Loucy (cell line): ENCODE measurements around the gene TRMO.

ENCODE experiments used
- H2AFZ ChIP-seq: fragments of 200-600 bp; sonication (generic); 2 replicates; pipeline ENCODE4 v1.6.0; 2016; ENCODE audit warnings: antibody characterized with exemption, mild to moderate bottlenecking, low read length, moderate library complexity
- H3F3A ChIP-seq: fragments of 200-600 bp; 2 replicates; pipeline ENCODE4 v1.6.0; 2016; ENCODE audit warnings: antibody characterized with exemption, low read depth, mild to moderate bottlenecking
- H3K27me3 ChIP-seq: fragments of 200-600 bp; sonication (generic); 2 replicates; pipeline ENCODE4 v1.6.1; 2014; ENCODE audit warnings: low read length, mild to moderate bottlenecking; ENCODE audit not compliant: insufficient read depth, poor library complexity, severe bottlenecking
- H3K36me3 ChIP-seq: fragments of 200-600 bp; sonication (generic); 2 replicates; pipeline ENCODE4 v1.6.1; 2016; ENCODE audit warnings: low read length; ENCODE audit not compliant: insufficient read depth
- H3K4me1 ChIP-seq: fragments of 200-600 bp; sonication (generic); 2 replicates; pipeline ENCODE4 v1.5.1; 2014; ENCODE audit warnings: low read length, mild to moderate bottlenecking; ENCODE audit not compliant: insufficient read depth, poor library complexity, severe bottlenecking
- H3K4me2 ChIP-seq: fragments of 200-600 bp; sonication (generic); 2 replicates; pipeline ENCODE4 v1.6.0; 2014; ENCODE audit warnings: antibody characterized with exemption, low read length, low read depth, mild to moderate bottlenecking; ENCODE audit not compliant: poor library complexity, severe bottlenecking
- H3K4me3 ChIP-seq: fragments of 200-600 bp; sonication (generic); 2 replicates; pipeline ENCODE4 v1.5.1; 2014; ENCODE audit warnings: low read length, mild to moderate bottlenecking, mixed read lengths; ENCODE audit not compliant: poor library complexity, severe bottlenecking
- H3K79me2 ChIP-seq: fragments of 200-600 bp; sonication (generic); 2 replicates; pipeline ENCODE4 v1.6.1; 2014; ENCODE audit warnings: low read length; ENCODE audit not compliant: insufficient read depth
- H3K9ac ChIP-seq: fragments of 200-600 bp; sonication (generic); 2 replicates; pipeline ENCODE4 v1.6.0; 2014; ENCODE audit warnings: mild to moderate bottlenecking, low read depth, low read length, moderate library complexity; ENCODE audit not compliant: poor library complexity, severe bottlenecking
- H3K9me2 ChIP-seq: fragments of 200-600 bp; sonication (generic); replicated peaks from 2 replicates; pipeline ENCODE4 v1.6.1; 2016; ENCODE audit warnings: low read depth, low read length, mixed read lengths
- H3K9me3 ChIP-seq: fragments of 200-600 bp; sonication (generic); 2 replicates; pipeline ENCODE4 v1.6.1; 2014; ENCODE audit warnings: mild to moderate bottlenecking, antibody characterized with exemption, low read length, low read depth; ENCODE audit not compliant: insufficient read depth
- H4K20me1 ChIP-seq: fragments of 200-600 bp; sonication (generic); 2 replicates; pipeline ENCODE4 v1.6.0; 2014; ENCODE audit warnings: antibody characterized with exemption, low read length, mild to moderate bottlenecking; ENCODE audit not compliant: insufficient read depth, poor library complexity, severe bottlenecking
- EZH2phosphoT487 ChIP-seq: fragments of 200-600 bp; IDR thresholded peaks from 2 replicates; pipeline ENCODE4 v1.6.1; 2018; ENCODE audit warnings: antibody characterized with exemption, mild to moderate bottlenecking, moderate library complexity, borderline replicate concordance
- TF ChIP-seq, protein P1 (sequence below): fragments of 200-600 bp; sonication (generic); conservative IDR thresholded peaks from 2 replicates; pipeline ENCODE4 v1.5.1; 2014; ENCODE audit warnings: mild to moderate bottlenecking, antibody characterized with exemption, low read length

The TRMO gene, protein sequence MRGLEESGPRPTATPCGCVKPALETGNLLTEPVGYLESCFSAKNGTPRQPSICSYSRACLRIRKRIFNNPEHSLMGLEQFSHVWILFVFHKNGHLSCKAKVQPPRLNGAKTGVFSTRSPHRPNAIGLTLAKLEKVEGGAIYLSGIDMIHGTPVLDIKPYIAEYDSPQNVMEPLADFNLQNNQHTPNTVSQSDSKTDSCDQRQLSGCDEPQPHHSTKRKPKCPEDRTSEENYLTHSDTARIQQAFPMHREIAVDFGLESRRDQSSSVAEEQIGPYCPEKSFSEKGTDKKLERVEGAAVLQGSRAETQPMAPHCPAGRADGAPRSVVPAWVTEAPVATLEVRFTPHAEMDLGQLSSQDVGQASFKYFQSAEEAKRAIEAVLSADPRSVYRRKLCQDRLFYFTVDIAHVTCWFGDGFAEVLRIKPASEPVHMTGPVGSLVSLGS

DNA sequence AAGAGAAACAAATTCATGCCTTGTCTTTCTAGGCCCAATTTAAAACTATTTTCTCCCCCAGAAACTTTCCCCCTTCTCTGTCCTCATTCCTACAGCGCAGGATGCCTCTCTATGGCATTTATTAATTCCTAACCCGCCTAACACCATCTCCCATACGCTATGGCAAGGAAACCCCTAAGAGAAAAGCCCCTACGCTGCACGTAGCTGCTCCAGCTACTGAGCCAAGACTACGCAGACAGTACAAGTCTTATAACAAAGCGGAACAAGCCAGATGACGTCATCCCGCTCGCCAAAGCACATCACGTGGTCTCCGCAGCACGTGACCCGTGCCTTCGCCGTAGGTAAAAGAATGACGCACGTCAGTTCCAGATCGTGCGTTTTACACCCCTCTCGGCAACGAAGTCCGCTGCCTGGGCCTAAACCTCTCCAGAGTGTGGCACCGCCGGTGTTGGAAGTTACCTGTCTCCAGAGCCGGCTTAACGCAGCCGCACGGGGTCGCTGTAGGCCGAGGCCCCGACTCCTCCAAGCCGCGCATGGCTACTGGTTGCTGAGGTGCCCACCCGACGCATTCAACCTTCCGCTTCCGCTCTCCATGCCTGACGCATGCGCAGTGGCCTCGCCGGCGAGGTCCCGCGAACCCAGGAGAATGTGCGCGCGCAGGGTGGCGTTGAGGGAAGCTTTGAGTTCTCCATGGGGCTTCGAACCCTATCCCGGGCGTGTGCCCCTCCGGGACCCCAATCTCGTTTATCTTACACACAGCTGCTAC is at the start of gene TRMO:
TRMO (minus strand) TSS at position 542 of the 766 bp plus-strand sequence; CDS start at position 535, 7 bp downstream.
- peak within 1 kb of the TSS; percentile 95 for H3K4me3 ChIP-seq
- no peaks in the 10 kb centered on the region for H4K20me1 ChIP-seq
- peak within 1 kb of the TSS; percentile 96 for H3K4me2 ChIP-seq
- no peak for TF ChIP-seq EZH2phosphoT487
- TF ChIP-seq, protein P1, sequence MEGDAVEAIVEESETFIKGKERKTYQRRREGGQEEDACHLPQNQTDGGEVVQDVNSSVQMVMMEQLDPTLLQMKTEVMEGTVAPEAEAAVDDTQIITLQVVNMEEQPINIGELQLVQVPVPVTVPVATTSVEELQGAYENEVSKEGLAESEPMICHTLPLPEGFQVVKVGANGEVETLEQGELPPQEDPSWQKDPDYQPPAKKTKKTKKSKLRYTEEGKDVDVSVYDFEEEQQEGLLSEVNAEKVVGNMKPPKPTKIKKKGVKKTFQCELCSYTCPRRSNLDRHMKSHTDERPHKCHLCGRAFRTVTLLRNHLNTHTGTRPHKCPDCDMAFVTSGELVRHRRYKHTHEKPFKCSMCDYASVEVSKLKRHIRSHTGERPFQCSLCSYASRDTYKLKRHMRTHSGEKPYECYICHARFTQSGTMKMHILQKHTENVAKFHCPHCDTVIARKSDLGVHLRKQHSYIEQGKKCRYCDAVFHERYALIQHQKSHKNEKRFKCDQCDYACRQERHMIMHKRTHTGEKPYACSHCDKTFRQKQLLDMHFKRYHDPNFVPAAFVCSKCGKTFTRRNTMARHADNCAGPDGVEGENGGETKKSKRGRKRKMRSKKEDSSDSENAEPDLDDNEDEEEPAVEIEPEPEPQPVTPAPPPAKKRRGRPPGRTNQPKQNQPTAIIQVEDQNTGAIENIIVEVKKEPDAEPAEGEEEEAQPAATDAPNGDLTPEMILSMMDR, result peak; percentile 95
- H3K36me3 ChIP-seq, result peaks cover 11% of the 10 kb centered on the region; the same call in 1 of the 2 replicates
- peaks cover 22% of the 10 kb centered on the region for H3K4me1 ChIP-seq
- peaks cover 3% of the 10 kb centered on the region; the same call in 1 of the 2 replicates for H3F3A ChIP-seq
- H3K79me2 ChIP-seq, result peaks cover 12% of the 10 kb centered on the region
- H3K27me3 ChIP-seq, result no peaks in the 10 kb centered on the region
- H3K9me2 ChIP-seq, result no peaks in the 10 kb centered on the region
- no peaks in the 10 kb centered on the region for H3K9me3 ChIP-seq
- H2AFZ ChIP-seq, result peak within 1 kb of the TSS; percentile 99
- H3K9ac ChIP-seq, result peak within 1 kb of the TSS; percentile 90

DNA sequence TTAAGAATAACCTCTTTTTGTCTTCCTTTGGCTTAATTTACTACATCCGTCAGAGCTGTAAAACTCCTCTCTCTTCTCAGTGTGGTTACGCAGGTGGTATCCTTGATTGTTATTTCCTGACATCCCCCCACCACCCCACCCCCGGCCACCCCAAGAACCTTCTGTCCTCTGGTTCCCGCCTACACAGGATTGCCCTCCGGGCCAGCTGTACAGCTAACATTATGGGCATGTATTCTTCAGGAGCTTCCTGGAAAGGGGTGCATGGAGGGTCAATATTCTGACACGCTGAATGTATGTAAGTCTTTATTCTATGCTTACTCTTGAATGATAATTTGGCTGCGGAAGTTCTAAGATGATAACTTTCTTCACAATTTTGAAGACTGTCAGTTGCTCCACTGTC is 47.9 kb upstream of the TRMO start:
- TF ChIP-seq EZH2phosphoT487, result 0 out of 2 replicates have a peak, but pooled peaks have one; percentile 22
- TF ChIP-seq, protein P1, result no peak
- H3F3A ChIP-seq, result peaks cover 3% of the 10 kb centered on the region; the same call in 1 of the 2 replicates
- H3K4me1 ChIP-seq, result peaks cover 38% of the 10 kb centered on the region
- peaks cover 22% of the 10 kb centered on the region for H3K79me2 ChIP-seq
- H3K9ac ChIP-seq, result peak overlapping the region; percentile 61
- H3K36me3 ChIP-seq, result no peaks in the 10 kb centered on the region
- H3K27me3 ChIP-seq, result no peaks in the 10 kb centered on the region
- H2AFZ ChIP-seq, result no peak overlapping the region
- peak overlapping the region; percentile 69 for H3K4me2 ChIP-seq
- no peaks in the 10 kb centered on the region for H4K20me1 ChIP-seq
- peak overlapping the region; percentile 64 for H3K4me3 ChIP-seq
- no peaks in the 10 kb centered on the region for H3K9me3 ChIP-seq
- no peaks in the 10 kb centered on the region for H3K9me2 ChIP-seq

DNA sequence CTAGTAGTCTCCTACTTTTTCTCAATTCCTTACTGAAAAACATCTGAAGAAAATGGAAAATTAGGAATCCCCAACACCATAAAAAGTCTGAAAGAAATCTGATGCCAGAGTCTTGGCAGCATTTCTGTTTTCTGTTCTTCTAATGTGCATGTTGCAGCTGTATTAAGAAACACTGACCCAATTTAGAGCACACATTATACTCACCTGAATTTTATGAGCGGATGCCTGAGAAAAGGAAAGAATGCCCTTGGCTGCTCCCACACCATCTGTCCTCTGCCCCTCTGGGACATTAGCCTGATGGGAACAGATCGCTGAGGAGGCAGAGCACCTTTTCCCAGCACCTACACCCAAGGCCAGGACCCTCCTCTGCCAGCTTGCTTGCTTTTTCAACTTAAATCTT is 46.7 kb upstream of the TRMO start:
- peaks cover 3% of the 10 kb centered on the region; the same call in 1 of the 2 replicates for H3F3A ChIP-seq

More for the DNA sequence above, 46.7 kb upstream of the TRMO start:
- H3K4me3 ChIP-seq, result no peak overlapping the region
- H3K9me3 ChIP-seq, result no peaks in the 10 kb centered on the region
- peaks cover 43% of the 10 kb centered on the region for H3K4me1 ChIP-seq
- peaks cover 18% of the 10 kb centered on the region for H3K79me2 ChIP-seq
- H2AFZ ChIP-seq, result no peak overlapping the region
- TF ChIP-seq, protein P1, result no peak
- no peak for TF ChIP-seq EZH2phosphoT487
- no peaks in the 10 kb centered on the region for H4K20me1 ChIP-seq
- no peaks in the 10 kb centered on the region for H3K27me3 ChIP-seq
- H3K9me2 ChIP-seq, result no peaks in the 10 kb centered on the region
- H3K9ac ChIP-seq, result peak overlapping the region; percentile 61
- no peaks in the 10 kb centered on the region for H3K36me3 ChIP-seq
- H3K4me2 ChIP-seq, result peak overlapping the region; percentile 69
